ENCODE data around the gene SLC9A9.

DNA sequence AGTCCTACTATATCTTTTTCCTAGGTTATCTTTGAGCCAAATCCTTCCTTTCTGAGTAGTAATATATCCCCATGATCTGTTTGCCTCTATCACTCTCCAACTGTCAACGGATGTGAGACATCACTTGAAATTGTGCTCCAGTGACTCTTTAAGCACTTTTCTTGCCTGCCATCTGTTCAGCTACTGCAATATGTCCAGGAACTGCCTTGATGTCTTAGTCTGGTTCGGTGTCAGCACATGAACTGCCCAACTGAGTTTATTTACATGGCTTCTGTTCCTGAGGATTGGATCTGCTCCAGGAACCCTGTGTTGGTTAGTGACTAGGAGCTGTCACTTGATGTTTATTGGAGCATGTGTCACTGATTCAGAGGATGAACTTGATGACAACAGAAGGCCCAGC, 116.5 kb downstream of the SLC9A9 start:
- TF ChIP-seq, protein P1, sequence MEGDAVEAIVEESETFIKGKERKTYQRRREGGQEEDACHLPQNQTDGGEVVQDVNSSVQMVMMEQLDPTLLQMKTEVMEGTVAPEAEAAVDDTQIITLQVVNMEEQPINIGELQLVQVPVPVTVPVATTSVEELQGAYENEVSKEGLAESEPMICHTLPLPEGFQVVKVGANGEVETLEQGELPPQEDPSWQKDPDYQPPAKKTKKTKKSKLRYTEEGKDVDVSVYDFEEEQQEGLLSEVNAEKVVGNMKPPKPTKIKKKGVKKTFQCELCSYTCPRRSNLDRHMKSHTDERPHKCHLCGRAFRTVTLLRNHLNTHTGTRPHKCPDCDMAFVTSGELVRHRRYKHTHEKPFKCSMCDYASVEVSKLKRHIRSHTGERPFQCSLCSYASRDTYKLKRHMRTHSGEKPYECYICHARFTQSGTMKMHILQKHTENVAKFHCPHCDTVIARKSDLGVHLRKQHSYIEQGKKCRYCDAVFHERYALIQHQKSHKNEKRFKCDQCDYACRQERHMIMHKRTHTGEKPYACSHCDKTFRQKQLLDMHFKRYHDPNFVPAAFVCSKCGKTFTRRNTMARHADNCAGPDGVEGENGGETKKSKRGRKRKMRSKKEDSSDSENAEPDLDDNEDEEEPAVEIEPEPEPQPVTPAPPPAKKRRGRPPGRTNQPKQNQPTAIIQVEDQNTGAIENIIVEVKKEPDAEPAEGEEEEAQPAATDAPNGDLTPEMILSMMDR (IDR thresholded peaks at IDR 0.05; ENCODE audit: low read length) = no peak
- no peak for TF ChIP-seq EZH2 (optimal IDR thresholded peaks at IDR 0.05; ENCODE audit: low read depth, low read length)
